ENCODE results near the gene CTTN.

CTTN gene

GRCh38 chr11:70477609-70478008 is 79.3 kb downstream of the CTTN start:
- Histone ChIP-seq H3K4me1 (ENCODE audit: low read depth, poor library complexity, severe bottlenecking) (no peaks in the 10 kb centered on the region), H3K9ac (no peak overlapping the region), H3K36me3 (ENCODE audit: insufficient read depth) (no peaks in the 10 kb centered on the region), H3K27ac (no peak overlapping the region), H3K27me3 (ENCODE audit: insufficient read depth, low read depth) (no peaks in the 10 kb centered on the region), H3K79me2 (ENCODE audit: insufficient read depth, low read depth) (no peaks in the 10 kb centered on the region), H3K4me3 (IDR thresholded peaks at IDR 0.05; ENCODE audit: insufficient read depth, low read depth, low read length) (no peak overlapping the region), H2AFZ (ENCODE audit: low read depth) (no peak overlapping the region), H4K20me1 (ENCODE audit: insufficient read depth) (no peaks in the 10 kb centered on the region), H3K4me2 (no peak overlapping the region)
- TF ChIP-seq CTCF (conservative IDR thresholded peaks at IDR 0.05; ENCODE audit: low read depth, low read length), result no peak

- Histone ChIP-seq H3K36me3 (ENCODE audit: insufficient read depth) (no peaks in the 10 kb centered on the region), H3K27me3 (ENCODE audit: insufficient read depth, low read depth) (no peaks in the 10 kb centered on the region), H3K4me1 (ENCODE audit: low read depth, poor library complexity, severe bottlenecking) (no peaks in the 10 kb centered on the region), H2AFZ (ENCODE audit: low read depth) (no peak overlapping the region), H3K9ac (no peak overlapping the region), H3K79me2 (ENCODE audit: insufficient read depth, low read depth) (no peaks in the 10 kb centered on the region), H3K27ac (no peak overlapping the region), H4K20me1 (ENCODE audit: insufficient read depth) (no peaks in the 10 kb centered on the region), H3K4me2 (no peak overlapping the region), H3K4me3 (IDR thresholded peaks at IDR 0.05; ENCODE audit: insufficient read depth, low read depth, low read length) (no peak overlapping the region)
- TF ChIP-seq CTCF (conservative IDR thresholded peaks at IDR 0.05; ENCODE audit: low read depth, low read length), result no peak
Measured at GRCh38 chr11:70478166-70478890, 80.0 kb downstream of the CTTN start.

GRCh38 chr11:70480711-70481110 is 82.4 kb downstream of the CTTN start:
- no peak overlapping the region for H3K27ac ChIP-seq
- H3K9ac ChIP-seq, result no peak overlapping the region
- H4K20me1 ChIP-seq (ENCODE audit: insufficient read depth), result no peaks in the 10 kb centered on the region
- no peak overlapping the region for H2AFZ ChIP-seq (ENCODE audit: low read depth)
- no peak overlapping the region for H3K4me3 ChIP-seq (IDR thresholded peaks at IDR 0.05; ENCODE audit: insufficient read depth, low read depth, low read length)
- H3K27me3 ChIP-seq (ENCODE audit: insufficient read depth, low read depth), result no peaks in the 10 kb centered on the region
- no peaks in the 10 kb centered on the region for H3K36me3 ChIP-seq (ENCODE audit: insufficient read depth)
- no peaks in the 10 kb centered on the region for H3K4me1 ChIP-seq (ENCODE audit: low read depth, poor library complexity, severe bottlenecking)
- TF ChIP-seq CTCF (conservative IDR thresholded peaks at IDR 0.05; ENCODE audit: low read depth, low read length), result no peak
- H3K4me2 ChIP-seq, result no peak overlapping the region
- no peaks in the 10 kb centered on the region for H3K79me2 ChIP-seq (ENCODE audit: insufficient read depth, low read depth)

GRCh38 chr11:70481625-70482528 is 83.5 kb downstream of the CTTN start:
- Histone ChIP-seq H4K20me1 (ENCODE audit: insufficient read depth) (no peaks in the 10 kb centered on the region), H3K4me3 (IDR thresholded peaks at IDR 0.05; ENCODE audit: insufficient read depth, low read depth, low read length) (no peak overlapping the region), H2AFZ (ENCODE audit: low read depth) (no peak overlapping the region), H3K79me2 (ENCODE audit: insufficient read depth, low read depth) (no peaks in the 10 kb centered on the region), H3K9ac (no peak overlapping the region), H3K4me2 (no peak overlapping the region), H3K27me3 (ENCODE audit: insufficient read depth, low read depth) (no peaks in the 10 kb centered on the region), H3K36me3 (ENCODE audit: insufficient read depth) (no peaks in the 10 kb centered on the region), H3K27ac (no peak overlapping the region), H3K4me1 (ENCODE audit: low read depth, poor library complexity, severe bottlenecking) (no peaks in the 10 kb centered on the region)
- no peak for TF ChIP-seq CTCF (conservative IDR thresholded peaks at IDR 0.05; ENCODE audit: low read depth, low read length)
